ENCODE results near the gene GNG4. TPM values are rescaled to one million over a fixed set of nuclear protein-coding genes. Genes with fewer than 3 reads are reported as not detected.

GNG4 gene
- total RNA-seq, 1 donor, result 7.3 TPM

DNA sequence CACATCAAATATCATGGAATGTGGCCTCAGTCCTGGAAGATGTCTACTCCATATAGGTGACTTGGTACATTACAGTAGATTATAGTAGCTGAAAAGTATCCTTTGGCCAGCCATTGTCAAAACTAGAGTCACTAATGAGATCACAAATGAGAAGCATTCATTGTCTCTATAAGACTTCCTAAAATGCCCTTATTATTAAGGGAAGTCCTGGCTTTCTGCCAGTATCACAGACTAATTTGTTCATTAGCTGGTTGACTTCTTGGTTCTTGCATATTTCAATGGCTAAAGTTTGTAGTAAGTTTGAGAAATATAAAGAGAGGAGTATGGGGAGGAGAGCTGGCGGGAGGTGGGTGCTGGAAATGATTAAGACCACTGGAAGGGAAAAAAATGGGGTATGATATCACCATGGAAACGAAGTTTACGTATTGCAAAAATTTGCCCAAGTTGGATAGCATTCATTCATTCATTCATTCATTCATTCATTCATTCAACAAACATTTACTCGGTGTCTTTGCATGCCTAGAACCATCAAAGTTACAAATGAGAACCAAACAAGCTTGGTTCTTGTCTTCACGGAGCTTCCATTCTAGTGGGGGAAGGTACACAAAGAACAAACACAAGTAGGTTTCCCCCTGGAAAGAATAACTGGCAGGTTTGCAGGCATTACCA lies 133.6 kb downstream of the GNG4 start:
- no peak overlapping the region for H3K4me3 ChIP-seq (ENCODE audit: low read depth, low read length)
- DNase-seq (ENCODE audit: low read depth), result no peak
- TF ChIP-seq, protein P1, sequence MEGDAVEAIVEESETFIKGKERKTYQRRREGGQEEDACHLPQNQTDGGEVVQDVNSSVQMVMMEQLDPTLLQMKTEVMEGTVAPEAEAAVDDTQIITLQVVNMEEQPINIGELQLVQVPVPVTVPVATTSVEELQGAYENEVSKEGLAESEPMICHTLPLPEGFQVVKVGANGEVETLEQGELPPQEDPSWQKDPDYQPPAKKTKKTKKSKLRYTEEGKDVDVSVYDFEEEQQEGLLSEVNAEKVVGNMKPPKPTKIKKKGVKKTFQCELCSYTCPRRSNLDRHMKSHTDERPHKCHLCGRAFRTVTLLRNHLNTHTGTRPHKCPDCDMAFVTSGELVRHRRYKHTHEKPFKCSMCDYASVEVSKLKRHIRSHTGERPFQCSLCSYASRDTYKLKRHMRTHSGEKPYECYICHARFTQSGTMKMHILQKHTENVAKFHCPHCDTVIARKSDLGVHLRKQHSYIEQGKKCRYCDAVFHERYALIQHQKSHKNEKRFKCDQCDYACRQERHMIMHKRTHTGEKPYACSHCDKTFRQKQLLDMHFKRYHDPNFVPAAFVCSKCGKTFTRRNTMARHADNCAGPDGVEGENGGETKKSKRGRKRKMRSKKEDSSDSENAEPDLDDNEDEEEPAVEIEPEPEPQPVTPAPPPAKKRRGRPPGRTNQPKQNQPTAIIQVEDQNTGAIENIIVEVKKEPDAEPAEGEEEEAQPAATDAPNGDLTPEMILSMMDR (IDR thresholded peaks at IDR 0.05; ENCODE audit: insufficient read depth, low read depth, low read length), result no peak

DNA sequence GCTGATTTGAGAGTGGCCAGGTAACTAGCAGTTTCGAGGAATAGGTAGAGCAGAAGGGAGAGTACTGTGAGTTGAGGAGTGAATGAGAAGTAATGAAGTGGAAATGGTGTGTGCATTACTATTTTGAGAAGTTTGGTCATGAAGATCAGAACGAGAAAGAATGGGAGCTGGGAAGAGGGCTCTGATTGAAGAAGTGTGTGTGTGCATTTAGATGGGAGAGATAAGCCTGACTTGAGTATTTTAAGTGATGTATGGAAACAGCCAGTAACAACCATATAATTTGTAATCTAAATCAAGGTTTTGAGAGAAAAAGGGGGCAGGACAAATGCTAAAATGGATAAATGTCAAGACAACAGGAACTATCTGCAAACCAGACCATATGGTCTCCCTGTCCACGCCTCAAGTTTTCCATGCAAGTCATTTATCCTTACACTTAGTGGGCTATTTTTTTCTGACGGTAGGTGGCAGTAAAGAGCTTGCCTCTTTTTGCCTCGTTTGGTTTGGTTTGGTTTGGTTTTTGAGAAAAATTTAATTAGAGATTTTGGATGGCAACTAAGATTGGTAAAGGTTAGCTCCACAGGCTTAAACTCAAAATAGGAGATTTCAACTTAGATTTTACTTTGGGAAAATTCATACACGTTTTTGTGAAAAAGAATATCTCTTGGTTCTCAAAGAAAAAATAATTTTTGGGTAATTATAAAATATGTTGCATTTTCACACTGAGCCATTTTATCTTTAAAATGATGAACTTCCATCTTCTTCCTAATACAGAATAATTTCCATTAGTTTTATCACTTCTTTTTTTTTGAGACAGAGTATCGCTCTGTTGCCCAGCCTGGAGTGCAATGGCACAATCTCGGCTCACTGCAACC lies 135.9 kb downstream of the GNG4 start:
- TF ChIP-seq, protein P1 (IDR thresholded peaks at IDR 0.05; ENCODE audit: insufficient read depth, low read depth, low read length), result peak; percentile 94
- no peak overlapping the region for H3K4me3 ChIP-seq (ENCODE audit: low read depth, low read length)
- peak; percentile 83 for DNase-seq (ENCODE audit: low read depth)

DNA sequence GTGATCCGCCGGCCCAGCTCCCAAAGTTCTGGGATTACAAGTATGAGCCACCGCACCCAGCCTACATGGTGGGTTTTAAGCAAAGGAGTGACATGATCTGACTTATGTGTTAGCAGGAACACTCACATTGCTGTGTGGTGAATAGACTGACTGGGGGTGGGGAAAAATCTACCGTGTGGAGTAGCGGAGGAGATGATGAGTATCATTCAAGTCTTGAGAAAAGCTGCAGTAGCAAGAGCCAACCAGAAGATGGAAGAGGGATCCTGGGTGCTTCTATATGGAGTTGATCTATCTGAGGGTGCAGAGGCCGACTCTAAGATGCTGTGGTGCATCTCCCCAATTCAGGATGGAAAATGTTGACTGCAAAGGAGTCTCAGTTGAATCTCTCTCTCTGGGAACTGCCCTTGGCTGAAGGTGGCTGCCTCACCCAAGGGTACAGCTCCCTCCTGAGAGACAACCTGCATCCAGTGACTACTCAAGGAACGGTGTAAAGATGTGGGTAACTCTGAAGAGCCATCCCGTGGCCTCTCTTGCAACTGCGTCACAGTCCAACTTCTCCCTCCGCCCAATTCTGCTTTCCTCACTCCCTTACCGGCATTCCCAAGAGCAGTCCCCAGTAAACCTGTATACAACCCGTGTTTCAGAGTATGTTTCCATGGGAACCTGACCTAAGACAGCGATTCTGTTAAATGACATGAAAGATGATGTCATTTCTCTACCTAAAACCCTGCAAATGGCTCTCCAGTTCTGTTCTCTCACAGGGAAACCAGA lies 137.9 kb downstream of the GNG4 start:
- TF ChIP-seq, protein P1 (IDR thresholded peaks at IDR 0.05; ENCODE audit: insufficient read depth, low read depth, low read length), result no peak
- DNase-seq (ENCODE audit: low read depth), result no peak
- no peak overlapping the region for H3K4me3 ChIP-seq (ENCODE audit: low read depth, low read length)

DNA sequence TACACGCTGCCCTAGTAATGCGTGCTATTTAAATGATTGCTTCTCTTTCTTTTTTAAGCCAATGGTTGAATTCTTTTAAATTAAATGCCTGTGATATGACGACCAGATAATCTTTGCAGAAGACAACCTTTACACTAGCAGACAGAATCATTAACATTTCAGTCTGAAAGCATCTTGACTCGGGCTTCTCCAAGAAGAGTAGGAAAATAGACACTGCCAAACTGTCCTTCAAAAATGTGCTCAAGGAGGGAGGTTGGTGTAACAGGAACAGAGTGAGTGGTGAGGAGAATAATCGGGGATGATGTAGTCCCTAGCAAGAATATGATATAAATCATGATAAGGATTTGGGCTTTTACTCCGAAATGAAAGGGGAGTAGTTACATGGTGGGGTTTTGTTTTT lies 138.8 kb downstream of the GNG4 start:
- no peak for DNase-seq (ENCODE audit: low read depth)
- H3K4me3 ChIP-seq (ENCODE audit: low read depth, low read length), result no peak overlapping the region
- TF ChIP-seq, protein P1 (IDR thresholded peaks at IDR 0.05; ENCODE audit: insufficient read depth, low read depth, low read length), result no peak

DNA sequence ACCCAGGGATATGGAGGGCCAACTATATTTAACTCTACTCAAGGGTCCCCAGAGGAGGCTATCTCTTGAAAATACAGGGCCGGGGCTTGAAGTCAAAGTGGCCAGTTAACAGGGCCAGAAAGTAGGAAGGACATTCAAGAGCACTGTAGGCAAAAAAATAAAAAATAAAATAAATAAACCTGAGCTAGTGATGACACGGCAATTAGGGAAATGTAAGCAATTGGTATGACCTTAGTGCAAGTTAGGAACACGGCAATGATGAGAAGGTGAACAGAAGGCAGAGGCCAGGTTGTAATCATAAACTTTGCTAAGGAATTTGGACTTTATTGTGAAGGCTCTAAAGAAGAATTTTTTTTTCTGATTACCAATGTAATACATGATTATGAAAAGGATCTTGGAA lies 142.0 kb downstream of the GNG4 start:
- no peak overlapping the region for H3K4me3 ChIP-seq (ENCODE audit: low read depth, low read length)
- TF ChIP-seq, protein P1 (IDR thresholded peaks at IDR 0.05; ENCODE audit: insufficient read depth, low read depth, low read length), result no peak
- DNase-seq (ENCODE audit: low read depth), result no peak

DNA sequence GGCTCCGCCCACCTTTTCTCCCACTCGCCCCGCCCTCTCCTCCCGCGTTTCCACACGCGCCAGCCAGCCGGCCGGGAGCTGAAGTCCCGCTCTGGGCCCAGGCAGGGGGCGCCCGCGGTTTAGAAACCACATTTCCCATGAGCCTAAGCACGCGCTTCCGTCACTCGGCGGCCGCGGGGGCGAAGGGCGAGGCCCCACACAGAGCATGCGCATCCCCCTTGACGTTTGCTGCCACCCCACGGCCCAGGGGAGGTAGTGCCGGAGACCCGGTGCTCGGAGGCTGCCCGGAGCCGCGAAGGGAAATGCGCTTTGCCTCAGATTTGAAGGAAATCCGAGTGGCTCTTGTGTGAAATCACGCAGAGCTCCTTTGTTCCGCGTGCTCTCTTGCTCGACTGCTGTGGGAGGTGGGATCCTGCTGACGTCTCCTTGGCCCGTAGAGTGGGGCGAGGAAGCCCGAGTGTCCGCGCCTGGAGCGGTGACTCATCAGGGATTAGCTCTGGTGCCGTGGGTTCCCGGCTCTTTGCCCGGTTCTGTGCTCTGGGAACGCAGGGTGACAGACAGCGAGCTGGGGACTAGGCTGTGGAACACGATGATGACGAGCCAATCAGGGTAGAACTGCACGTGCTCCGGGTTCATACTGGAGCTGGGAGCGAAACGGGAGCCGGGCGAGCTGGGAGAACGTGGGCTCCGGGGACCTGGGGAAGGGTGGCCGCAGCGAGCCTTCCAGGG lies 144.9 kb downstream of the GNG4 start:
- H3K4me3 ChIP-seq (ENCODE audit: low read depth, low read length), result peak overlapping the region; percentile 78
- DNase-seq (ENCODE audit: low read depth), result peak; percentile 100
- TF ChIP-seq, protein P1 (IDR thresholded peaks at IDR 0.05; ENCODE audit: insufficient read depth, low read depth, low read length), result peak; percentile 75
